ENCODE results near the gene NBL1.

Gene NBL1

DNA sequence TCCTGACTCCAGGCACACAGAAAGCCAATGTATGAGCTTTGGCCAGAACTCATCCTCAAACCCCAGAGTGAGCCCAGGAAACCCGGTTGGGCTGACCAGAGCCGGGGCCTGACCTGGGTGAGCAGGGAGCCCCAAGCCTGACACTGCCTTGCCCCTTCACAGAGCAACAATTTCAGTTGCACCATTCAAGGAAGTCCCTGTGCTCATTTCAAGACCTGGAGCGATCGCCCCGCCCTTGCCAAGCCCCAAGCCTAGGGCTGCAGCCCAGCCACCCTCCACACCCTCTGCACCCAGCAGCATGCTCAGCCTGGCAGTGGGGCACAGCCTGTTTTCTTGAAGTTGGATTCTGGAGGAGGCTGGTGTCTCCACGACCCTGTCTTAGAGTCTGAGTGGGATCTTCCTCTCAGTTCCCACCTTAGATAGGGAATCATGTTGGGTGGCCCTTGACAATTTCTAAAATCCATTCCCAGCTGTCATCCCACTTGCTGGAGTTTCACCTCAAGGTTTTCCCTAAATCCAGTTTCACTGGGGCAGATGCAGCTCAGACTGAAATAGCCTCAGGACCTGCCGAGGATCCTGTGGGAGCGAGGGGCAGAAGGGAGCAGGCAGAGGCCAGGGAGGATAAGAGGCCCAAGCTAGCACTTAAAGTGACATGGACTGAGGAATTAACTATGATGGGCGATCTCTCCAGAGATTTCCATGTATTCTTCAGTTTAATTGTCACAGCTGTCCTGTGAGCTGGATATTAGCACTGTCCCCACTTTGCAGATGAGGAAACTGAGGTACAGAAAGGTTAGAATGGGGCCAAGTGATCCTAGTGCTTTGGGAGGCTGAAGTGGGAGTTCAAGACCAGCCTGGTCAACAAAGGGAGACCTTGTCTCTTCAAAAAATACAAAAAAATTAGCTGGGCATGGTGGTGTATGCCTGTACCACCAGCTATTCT, 2.5 kb downstream of the NBL1 start:
- no peak for DNase-seq (ENCODE audit: low spot score)

DNA sequence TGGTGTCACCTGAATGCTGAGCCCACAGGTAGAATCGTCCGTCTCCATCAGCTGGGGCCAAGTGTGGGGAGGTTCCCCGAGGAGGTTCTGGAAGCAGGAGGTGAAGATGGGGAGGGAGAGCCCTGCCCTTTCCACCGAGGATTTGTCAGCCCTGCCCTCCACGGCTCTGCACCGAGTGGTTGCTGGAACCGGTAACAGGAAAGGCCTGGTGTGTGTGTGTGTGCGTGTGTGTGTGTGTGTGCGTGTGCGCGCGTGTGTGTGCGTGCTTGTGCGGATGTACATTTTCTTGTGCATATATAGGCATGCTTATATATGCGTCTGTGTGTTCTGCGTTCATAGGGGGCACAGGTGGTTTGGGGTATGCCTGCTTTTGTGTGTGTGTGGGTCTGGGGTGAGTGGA, 3.5 kb downstream of the NBL1 start:
- no peak for DNase-seq (ENCODE audit: low spot score)

DNA sequence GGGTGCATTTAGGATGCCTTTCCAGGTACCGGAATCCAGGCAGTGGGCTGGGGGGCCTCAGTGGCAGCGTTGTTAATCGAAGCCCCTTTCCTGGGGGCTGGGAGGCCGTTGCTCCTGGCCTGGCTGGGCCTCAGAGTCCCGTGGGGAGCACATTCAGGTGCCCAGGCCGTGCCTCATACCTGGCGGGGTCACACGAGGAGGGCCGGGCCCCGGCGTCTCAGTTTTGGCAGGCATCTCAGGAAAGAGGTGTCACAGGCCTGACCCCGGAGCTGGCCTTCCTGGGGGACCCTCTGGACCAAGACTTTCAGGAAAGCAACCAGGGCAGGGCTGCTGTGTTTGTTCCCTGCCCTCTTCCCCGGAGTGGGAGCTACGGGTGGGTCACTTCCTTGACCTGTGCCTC, 4.1 kb downstream of the NBL1 start:
- DNase-seq (ENCODE audit: low spot score), result no peak

DNA sequence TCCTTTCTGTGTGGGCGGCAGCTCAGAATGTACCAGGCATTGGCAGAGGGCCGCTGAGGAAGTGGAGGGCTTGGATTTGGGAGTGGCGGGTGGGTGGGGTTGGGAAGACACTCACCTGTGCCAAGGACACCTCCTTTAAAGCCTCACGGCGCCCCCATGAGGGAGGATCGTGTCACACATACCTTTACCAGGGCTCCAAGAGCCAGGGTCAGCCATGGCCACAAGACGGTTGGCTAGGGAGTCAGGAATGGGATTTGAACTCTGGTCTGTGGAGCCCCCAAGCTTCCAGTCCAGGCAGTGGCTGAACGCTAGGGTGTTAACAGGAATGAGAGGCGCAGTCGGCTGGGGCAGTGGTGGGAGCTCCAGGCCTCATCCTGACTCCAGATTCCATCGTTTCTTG, 4.6 kb downstream of the NBL1 start:
- DNase-seq (ENCODE audit: low spot score), result no peak

DNA sequence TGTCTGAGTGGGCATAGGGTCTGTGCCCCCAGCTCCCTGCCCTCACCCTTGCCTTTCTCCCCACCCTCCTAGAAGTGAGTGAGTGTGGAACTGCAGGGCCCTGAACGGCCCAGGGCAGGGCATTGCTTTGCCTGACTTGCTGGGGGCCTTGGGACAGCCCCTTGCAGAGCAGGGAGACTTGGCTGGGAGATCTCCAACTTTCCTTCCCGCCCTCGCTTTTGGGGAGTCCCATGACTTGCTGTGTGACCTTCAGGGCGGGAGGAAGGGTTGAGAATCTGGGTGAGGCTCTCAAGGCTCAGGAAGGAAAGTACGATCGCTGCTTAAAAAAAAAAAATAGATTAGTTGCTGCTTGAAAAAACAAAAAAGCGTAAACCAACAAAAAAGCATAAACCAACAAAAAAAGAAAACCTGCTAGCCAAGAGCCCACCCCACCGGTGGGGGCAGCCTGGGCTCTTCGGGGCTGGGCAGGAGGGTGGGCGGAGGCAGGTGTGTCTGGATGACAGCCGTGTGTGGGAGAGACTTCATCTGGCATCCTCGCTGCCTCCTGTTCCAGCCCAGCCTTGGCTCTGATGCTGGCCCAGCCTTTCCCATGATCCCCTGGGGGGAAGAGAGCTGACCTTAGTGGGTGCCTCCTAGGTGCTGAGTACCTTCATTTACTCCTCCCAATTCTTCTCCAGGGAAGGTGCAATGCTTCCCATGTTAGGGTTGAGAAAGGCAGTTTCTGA, 6.5 kb downstream of the NBL1 start:
- DNase-seq (ENCODE audit: low spot score), result no peak

DNA sequence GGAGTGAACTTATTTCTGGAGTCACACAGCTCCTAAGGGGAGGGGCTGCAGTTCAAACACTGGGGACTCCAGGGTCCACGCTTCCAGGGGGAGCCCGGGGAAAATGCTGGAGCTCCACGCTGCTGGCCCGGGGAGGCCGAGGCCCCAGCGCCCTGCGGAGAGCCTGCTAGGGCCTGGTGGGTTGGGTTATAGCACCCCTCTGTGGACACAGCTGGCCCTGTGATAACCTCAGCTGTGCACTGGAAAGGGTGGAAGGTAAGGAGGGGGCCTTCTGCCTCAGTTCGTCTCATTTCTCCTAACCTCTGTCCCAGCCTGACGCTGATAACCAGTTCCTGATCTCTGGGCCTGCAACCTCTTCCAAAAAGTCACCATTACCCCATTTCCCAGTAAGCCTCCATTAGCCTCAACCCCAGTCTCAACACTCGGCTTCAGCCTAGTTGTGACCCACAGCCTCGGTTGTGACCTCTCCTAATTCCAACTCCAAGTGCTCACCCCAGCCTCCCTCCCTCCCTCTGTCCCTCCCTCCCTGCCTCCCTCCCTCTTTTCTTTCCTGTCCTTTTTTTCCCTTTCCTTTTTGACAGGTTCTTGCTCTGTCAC, 7.1 kb downstream of the NBL1 start:
- DNase-seq (ENCODE audit: low spot score), result peak; percentile 75

DNA sequence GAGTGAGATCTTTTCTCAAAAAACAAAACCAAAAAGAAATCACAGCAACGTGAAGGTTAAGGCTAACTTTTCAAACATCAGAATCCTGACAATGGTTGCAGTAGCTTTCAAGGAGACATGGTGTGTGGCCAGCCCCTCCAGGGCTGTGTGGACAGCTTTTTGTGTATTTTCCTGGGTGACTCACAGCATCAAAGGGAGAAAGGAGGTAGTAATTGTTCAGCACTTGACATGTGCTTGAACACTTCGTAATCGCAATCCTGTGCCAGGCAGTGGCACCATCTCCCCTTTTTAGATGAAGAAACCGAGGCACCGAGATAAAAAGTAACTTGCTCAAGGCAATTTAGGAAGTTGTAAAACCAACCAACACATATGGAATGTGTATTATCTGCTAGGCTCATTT, 10.3 kb downstream of the NBL1 start:
- no peak for DNase-seq (ENCODE audit: low spot score)

DNA sequence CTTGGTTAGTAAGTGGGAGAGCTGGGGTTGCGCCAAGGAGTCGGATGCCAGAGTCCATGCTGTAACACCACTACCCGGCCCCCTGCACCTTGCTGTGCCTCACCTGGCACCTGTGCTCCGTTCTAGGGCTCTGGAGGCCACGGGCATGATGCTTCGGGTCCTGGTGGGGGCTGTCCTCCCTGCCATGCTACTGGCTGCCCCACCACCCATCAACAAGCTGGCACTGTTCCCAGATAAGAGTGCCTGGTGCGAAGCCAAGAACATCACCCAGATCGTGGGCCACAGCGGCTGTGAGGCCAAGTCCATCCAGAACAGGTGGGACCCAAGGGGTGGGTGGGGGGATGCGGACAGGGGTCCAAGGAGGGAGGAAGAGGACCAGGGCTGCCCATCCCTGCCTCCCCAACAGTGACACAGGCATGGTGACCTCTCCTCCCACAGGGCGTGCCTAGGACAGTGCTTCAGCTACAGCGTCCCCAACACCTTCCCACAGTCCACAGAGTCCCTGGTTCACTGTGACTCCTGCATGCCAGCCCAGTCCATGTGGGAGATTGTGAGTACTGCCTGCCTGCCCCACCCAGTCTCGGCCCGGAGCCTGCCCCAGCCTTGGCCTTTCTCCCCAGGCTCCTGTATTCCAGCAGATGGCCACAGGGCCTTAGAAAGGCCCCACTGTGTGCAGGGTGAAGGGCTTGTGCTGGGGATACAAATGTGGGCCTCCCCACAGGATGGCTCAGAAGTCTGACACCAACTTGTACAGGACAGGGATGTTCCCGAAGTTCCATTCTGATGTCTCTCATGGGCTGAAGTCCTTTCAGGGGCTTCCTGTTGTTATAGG, 11.0 kb downstream of the NBL1 start:
- no peak for DNase-seq (ENCODE audit: low spot score)

DNA sequence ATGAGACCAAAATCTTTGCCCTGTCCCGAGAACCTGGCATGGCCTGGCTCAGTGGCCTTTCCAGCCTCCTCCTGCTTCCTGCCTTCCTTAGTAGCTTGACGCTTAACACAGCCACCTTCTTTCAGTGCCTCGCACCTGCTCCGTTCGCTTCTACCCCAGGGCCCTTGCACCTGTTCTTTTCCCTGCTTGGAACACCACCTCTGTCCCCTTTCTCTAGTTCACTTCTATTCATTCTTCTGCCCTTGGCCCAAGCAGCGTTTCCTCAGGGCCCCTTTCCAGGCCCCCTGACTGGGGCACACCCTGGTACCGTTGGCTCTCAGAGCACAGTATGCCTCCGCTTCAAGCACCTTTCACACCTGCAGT, 11.6 kb downstream of the NBL1 start:
- DNase-seq (ENCODE audit: low spot score), result no peak

DNA sequence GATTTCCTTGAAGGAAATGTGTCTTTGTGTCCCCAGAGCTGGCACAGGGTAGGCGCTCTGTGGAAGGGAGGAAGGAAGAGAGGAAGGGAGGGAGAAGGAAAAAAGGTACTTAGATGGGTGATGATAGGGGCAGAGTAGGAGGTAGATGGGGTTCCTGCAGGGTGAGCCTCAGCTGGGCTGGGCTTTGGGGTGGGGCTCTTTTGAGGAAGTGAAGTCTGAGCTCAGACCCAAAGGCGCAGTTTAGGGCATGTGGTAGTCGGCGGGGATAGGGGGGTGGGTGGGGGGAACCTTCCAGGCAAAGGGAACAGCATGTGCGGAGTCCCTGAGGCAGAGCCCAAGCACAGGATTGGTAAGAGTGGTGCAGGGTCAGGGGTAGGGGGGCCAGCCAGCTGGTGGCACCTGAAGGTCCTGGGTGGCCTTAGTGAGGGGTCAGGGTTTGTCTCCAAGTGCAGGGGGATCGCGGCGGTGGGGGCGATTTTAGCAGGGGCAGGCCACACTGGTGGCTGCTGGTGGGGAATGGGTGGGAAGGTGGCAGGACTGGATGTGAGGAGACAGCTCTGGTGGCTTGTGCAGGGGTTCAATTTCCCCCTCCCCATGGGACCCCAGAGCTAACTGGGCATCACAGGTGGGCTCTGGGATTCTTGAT, 12.1 kb downstream of the NBL1 start:
- no peak for DNase-seq (ENCODE audit: low spot score)

DNA sequence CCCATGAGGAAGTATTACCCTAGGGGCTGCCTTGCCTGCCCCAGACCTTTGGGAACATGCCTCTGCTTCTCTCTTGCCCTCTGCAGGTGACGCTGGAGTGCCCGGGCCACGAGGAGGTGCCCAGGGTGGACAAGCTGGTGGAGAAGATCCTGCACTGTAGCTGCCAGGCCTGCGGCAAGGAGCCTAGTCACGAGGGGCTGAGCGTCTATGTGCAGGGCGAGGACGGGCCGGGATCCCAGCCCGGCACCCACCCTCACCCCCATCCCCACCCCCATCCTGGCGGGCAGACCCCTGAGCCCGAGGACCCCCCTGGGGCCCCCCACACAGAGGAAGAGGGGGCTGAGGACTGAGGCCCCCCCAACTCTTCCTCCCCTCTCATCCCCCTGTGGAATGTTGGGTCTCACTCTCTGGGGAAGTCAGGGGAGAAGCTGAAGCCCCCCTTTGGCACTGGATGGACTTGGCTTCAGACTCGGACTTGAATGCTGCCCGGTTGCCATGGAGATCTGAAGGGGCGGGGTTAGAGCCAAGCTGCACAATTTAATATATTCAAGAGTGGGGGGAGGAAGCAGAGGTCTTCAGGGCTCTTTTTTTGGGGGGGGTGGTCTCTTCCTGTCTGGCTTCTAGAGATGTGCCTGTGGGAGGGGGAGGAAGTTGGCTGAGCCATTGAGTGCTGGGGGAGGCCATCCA, 12.8 kb downstream of the NBL1 start:
- no peak for DNase-seq (ENCODE audit: low spot score)

DNA sequence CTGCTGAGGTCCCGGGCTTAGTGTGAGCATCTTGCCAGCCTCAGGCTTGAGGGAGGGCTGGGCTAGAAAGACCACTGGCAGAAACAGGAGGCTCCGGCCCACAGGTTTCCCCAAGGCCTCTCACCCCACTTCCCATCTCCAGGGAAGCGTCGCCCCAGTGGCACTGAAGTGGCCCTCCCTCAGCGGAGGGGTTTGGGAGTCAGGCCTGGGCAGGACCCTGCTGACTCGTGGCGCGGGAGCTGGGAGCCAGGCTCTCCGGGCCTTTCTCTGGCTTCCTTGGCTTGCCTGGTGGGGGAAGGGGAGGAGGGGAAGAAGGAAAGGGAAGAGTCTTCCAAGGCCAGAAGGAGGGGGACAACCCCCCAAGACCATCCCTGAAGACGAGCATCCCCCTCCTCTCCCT, 13.4 kb downstream of the NBL1 start:
- no peak for DNase-seq (ENCODE audit: low spot score)

DNA sequence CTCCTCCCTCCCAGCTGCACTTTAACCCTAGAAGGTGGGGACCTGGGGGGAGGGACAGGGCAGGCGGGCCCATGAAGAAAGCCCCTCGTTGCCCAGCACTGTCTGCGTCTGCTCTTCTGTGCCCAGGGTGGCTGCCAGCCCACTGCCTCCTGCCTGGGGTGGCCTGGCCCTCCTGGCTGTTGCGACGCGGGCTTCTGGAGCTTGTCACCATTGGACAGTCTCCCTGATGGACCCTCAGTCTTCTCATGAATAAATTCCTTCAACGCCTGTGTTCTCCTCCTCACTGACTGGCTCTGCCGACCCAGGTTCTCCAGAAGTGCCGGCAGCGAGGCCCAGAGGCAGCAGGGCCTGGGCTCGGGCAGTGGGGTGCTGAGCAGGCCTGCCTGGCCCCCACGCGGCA, 14.1 kb downstream of the NBL1 start:
- DNase-seq (ENCODE audit: low spot score), result no peak

DNA sequence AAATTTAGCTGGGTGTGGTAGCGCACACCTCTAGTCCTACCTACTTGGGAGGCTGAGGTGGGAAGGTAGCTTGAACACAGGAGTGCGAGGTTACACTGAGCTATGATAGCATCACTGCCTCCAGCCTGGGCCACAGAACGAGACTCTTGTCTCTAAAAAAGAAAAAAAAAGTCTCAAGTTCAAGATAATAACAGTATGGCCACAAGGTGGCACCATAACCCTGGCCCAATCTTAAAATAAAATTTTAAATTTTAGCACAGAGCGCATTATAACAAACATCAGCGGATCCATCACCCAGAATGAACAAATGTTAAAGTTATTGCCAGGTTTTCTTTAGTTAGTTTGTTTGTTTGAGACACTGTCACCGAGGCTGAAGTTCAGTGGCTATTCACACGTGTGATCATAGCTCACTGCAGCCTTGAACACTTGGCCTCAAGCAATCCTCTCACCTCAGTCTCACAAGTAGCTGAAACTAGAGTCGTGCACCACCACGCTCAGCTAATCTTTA, 17.7 kb downstream of the NBL1 start:
- DNase-seq (ENCODE audit: low spot score), result no peak

DNA sequence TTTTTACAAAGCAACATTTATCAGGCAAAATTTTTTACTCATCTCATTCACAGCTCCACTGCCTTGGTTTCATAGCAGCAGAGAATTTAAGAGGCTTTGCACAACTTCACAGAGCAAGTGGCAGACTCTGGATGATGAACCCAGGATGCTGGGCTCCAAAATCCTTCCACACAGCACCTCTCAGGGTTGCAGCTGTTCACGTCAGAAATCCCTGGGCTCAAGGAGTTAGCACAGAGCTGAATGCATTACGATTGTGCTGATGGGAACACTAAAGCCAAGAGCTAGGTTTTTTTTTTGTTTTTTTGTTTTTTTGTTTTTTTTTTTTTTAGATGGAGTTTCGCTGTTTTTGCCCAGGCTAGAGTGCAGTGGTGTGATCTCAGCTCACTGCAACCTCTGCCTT, 18.2 kb downstream of the NBL1 start:
- DNase-seq (ENCODE audit: low spot score), result no peak

DNA sequence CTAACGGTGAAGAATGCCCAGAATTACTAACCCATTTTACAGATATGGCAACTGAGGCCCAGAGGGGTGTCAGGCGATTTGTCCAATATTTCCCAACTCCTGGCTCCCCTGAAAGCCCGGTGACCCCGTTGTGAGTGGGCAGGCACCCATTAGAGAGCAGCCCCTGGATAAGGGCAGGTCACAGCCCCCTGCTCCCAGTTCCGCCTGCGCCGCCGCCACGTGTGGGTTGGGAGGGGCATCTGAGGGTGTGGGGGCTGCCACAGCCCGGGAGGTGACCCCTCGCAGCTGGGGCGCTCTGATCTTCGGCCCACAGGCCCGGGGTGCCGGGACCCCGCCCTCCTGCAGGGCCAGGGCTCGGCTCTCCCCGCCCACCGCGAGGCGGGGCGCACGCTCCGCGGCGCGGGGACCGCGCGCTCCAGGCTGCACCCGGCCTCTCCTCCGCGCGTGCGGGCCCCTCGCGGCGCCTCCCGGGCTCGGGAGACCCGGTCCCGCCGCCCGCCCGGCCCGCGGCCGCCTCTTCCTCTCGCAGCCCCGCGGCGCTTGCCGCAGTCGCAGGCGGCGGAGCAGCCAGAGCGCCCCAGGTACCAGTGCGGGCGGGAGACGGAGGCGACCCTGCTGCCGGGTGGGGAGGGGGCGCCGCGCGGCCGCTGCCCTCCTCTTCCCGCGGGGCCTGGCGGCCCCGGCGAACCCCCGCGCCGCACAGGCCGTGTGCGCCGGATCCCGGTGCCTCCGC, 20.5 kb downstream of the NBL1 start, which contains the start of gene HTR6:
Gene HTR6 (plus strand): TSS at position 423 of the 733 bp plus-strand sequence. CDS start 879 bp downstream, outside the sequence.
- no peak for DNase-seq (ENCODE audit: low spot score)

DNA sequence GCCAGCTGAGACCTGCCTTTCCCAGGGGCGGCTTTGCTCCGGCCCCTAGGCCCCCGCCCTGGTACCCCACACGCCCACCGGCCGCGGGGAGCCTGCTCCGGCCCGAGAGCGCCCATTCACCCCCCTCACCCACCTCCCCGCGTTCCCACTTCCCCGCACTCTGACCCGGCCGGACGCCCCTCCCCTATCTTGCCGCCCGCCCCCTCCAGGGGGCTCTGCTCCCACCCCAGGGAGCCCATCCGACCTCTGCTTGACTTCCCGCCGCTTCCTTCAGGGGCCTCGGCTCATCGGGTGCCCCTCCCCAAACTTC, 21.0 kb downstream of the NBL1 start:
- DNase-seq (ENCODE audit: low spot score), result no peak

DNA sequence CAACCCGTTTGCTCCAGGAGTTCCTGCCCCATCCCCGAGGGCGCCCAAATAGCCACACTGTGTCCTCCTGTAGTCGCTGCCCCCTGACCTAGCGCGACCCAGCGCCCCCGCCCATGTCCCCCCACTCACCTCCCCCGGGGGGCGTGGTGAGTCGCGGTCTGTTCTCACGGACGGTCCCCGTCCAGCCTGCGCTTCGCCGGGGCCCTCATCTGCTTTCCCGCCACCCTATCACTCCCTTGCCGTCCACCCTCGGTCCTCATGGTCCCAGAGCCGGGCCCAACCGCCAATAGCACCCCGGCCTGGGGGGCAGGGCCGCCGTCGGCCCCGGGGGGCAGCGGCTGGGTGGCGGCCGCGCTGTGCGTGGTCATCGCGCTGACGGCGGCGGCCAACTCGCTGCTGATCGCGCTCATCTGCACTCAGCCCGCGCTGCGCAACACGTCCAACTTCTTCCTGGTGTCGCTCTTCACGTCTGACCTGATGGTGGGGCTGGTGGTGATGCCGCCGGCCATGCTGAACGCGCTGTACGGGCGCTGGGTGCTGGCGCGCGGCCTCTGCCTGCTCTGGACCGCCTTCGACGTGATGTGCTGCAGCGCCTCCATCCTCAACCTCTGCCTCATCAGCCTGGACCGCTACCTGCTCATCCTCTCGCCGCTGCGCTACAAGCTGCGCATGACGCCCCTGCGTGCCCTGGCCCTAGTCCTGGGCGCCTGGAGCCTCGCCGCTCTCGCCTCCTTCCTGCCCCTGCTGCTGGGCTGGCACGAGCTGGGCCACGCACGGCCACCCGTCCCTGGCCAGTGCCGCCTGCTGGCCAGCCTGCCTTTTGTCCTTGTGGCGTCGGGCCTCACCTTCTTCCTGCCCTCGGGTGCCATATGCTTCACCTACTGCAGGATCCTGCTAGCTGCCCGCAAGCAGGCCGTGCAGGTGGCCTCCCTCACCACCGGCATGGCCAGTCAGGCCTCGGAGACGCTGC, 21.7 kb downstream of the NBL1 start:
- DNase-seq (ENCODE audit: low spot score), result peak; percentile 63

DNA sequence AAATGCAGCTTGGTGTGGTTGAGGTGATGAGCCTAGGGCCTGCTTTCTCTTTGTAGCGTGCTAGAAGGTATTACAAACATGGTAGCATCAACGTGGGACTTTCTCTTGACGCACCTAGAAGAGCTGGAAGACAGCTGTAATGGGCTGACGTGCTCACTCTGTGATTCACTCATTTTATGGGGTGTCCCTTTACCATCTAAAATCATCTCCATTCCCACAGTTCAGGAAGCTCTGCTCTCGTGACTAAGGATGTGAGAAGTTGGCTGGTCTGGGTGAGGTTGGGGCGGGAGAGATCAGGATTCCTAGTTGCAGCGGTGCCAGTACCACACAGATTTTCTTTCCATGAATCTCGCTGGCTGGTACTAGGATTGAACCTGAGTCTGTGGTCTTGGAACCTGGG, 24.8 kb downstream of the NBL1 start:
- DNase-seq (ENCODE audit: low spot score), result no peak

All from ecto neural progenitor cell (in vitro differentiated cells).